HCT116 (cell line): ENCODE data around the gene EGFL7. TPM values are rescaled to one million over a fixed set of nuclear protein-coding genes. Genes with fewer than 3 reads are reported as not detected.

Experiments
- ATAC-seq: fragments of 200-7000 bp; cut with Tn5 transposase; 2 replicates; pipeline ENCODE4 v1.9.1; 2020; ENCODE audit warnings: mild to moderate bottlenecking, moderate library complexity
- BruUV-seq: library from RNA; stranded (reverse); fragments of 400-500 nt; replicated peaks from 2 replicates; lab custom pipeline; 2021; lab: Mats Ljungman, UMichigan
- CTCF ChIA-PET: fragments of 300-600 bp; sonication (Branson Sonifier 250); formaldehyde crosslinking; loops from one replicate; lab custom pipeline; 2021; ENCODE audit warnings: antibody characterized with exemption; lab: Charles Lee
- POLR2A ChIA-PET: fragments of 300-600, 350-600 bp; sonication (Branson Sonifier 250); formaldehyde crosslinking; loops from one replicate; lab custom pipeline; 2021; ENCODE audit warnings: antibody characterized with exemption; lab: Charles Lee
- RAD21 ChIA-PET, 2 experiments: fragments of 300-600 bp; sonication (Branson Sonifier 250); formaldehyde crosslinking; loops; one replicate each; lab custom pipeline; 2023; ENCODE audit warnings: low total read pairs in 2 of 2; ENCODE audit not compliant: uncharacterized antibody in 2 of 2, unreplicated experiment in 2 of 2, low non-redundant PET in 1 of 2; lab: Charles Lee
- DNase-seq: peaks from one replicate; pipeline ENCODE4 v3.0.0-alpha.2; 2010; ENCODE audit warnings: low read depth, low spot score
- H2AFZ ChIP-seq: fragments of 200-600 bp; shearing (Covaris generic), sonication (generic); 2 replicates; pipeline ENCODE4 v1.6.1; 2017; ENCODE audit warnings: low read depth, mixed run types, mixed read lengths, antibody characterized with exemption, low read length; ENCODE audit not compliant: poor library complexity, severe bottlenecking
- H3K27ac ChIP-seq: 2 replicates; pipeline ENCODE4 v1.5.1; 2012; ENCODE audit warnings: low read depth, low read length
- H3K27me3 ChIP-seq: fragments of 200-600 bp; sonication (generic); 2 replicates; pipeline ENCODE4 v1.6.1; 2016; ENCODE audit warnings: mixed run types, low read length, mixed read lengths; ENCODE audit not compliant: insufficient read depth
- H3K36me3 ChIP-seq, 2 experiments: fragments of 200-500 bp in 1 of 2; fragments of 200-600 bp in 1 of 2; sonication (Bioruptor generic) in 1 of 2; sonication (generic) in 1 of 2; 2 replicates each; pipeline versions ENCODE4 v1.5.1 to v1.6.1; 2014 to 2016; ENCODE audit warnings: low read length in 2 of 2, inconsistent platforms in 1 of 2, mixed read lengths in 1 of 2, mixed run types in 1 of 2; ENCODE audit not compliant: insufficient read depth in 2 of 2, control insufficient read depth in 1 of 2
- H3K4me1 ChIP-seq, 2 experiments: fragments of 200-600 bp in 1 of 2; sonication (generic) in 1 of 2; 2 replicates each; pipeline versions ENCODE4 v1.5.1 to v1.6.1; 2012 to 2017; ENCODE audit warnings: low read length in 2 of 2, inconsistent platforms in 1 of 2, mild to moderate bottlenecking in 1 of 2, mixed read lengths in 1 of 2, mixed run types in 1 of 2, moderate library complexity in 1 of 2; ENCODE audit not compliant: insufficient read depth in 2 of 2, control insufficient read depth in 1 of 2
- H3K4me2 ChIP-seq: fragments of 200-600 bp; sonication (generic); 2 replicates; pipeline ENCODE4 v1.6.1; 2017; ENCODE audit warnings: mixed run types, low read length, mixed read lengths
- H3K4me3 ChIP-seq, 2 experiments: fragments of 200-600 bp in 1 of 2; sonication (generic) in 1 of 2; replicated peaks in 1 of 2; 2 replicates each; pipeline ENCODE4 v1.5.1; 2011 to 2016; ENCODE audit warnings: low read length in 2 of 2, control low read depth in 1 of 2, low read depth in 1 of 2, mild to moderate bottlenecking in 1 of 2, mixed read lengths in 1 of 2, mixed run types in 1 of 2
- H3K79me2 ChIP-seq: fragments of 200-600 bp; sonication (generic); 2 replicates; pipeline ENCODE4 v1.6.1; 2017; ENCODE audit warnings: mild to moderate bottlenecking, mixed run types, low read length, moderate library complexity, mixed read lengths; ENCODE audit not compliant: insufficient read depth
- H3K9ac ChIP-seq: fragments of 200-600 bp; sonication (generic); 2 replicates; pipeline ENCODE4 v1.6.1; 2016; ENCODE audit warnings: low read length, mixed read lengths
- H3K9me2 ChIP-seq: fragments of 200-600 bp; sonication (generic), shearing (Covaris generic); 2 replicates; pipeline ENCODE4 v1.6.1; 2017; ENCODE audit warnings: mixed run types, mild to moderate bottlenecking, moderate library complexity; ENCODE audit not compliant: insufficient read depth
- H3K9me3 ChIP-seq, 2 experiments: fragments of 200-500 bp in 1 of 2; fragments of 200-600 bp in 1 of 2; sonication (Bioruptor generic) in 1 of 2; sonication (generic) in 1 of 2; 2 replicates each; pipeline ENCODE4 v1.6.1; 2014 to 2017; ENCODE audit warnings: low read length in 2 of 2, mixed read lengths in 2 of 2, inconsistent platforms in 1 of 2, low read depth in 1 of 2, mild to moderate bottlenecking in 1 of 2, mixed run types in 1 of 2, moderate library complexity in 1 of 2; ENCODE audit not compliant: control insufficient read depth in 1 of 2, insufficient read depth in 1 of 2
- H4K20me1 ChIP-seq: fragments of 200-600 bp; sonication (generic), shearing (Covaris generic); 2 replicates; pipeline ENCODE4 v1.6.1; 2017; ENCODE audit warnings: mixed run types, mild to moderate bottlenecking, moderate library complexity; ENCODE audit not compliant: insufficient read depth
- EGR1 ChIP-seq: IDR thresholded peaks from 2 replicates; pipeline ENCODE4 v1.6.1; 2012; ENCODE audit warnings: low read depth
- EZH2 ChIP-seq: fragments of 200-600 bp; sonication (generic); IDR thresholded peaks from 2 replicates; pipeline ENCODE4 v1.6.1; 2017; ENCODE audit warnings: antibody characterized with exemption, mixed run types
- ZFX ChIP-seq: fragments of 450-650 bp; IDR thresholded peaks from 2 replicates; pipeline ENCODE4 v1.6.1; 2017
- intact Hi-C: fragments of 100-400 bp; cut with micrococcal nuclease; formaldehyde crosslinking; loops from 2 replicates; pipeline ENCODE4 v1.10.0; 2022
- total RNA-seq: library from RNA; stranded (reverse); gene quantifications from one replicate; pipeline ENCODE4 v1.2.1, GENCODE V29; 2021; ENCODE audit not compliant: unreplicated experiment
- TF ChIP-seq, protein P1 (sequence below): IDR thresholded peaks from 2 replicates; pipeline ENCODE4 v1.6.1; 2012

Gene EGFL7
- total RNA-seq, 1 experiment from 2014 or later = 82.0 TPM

DNA sequence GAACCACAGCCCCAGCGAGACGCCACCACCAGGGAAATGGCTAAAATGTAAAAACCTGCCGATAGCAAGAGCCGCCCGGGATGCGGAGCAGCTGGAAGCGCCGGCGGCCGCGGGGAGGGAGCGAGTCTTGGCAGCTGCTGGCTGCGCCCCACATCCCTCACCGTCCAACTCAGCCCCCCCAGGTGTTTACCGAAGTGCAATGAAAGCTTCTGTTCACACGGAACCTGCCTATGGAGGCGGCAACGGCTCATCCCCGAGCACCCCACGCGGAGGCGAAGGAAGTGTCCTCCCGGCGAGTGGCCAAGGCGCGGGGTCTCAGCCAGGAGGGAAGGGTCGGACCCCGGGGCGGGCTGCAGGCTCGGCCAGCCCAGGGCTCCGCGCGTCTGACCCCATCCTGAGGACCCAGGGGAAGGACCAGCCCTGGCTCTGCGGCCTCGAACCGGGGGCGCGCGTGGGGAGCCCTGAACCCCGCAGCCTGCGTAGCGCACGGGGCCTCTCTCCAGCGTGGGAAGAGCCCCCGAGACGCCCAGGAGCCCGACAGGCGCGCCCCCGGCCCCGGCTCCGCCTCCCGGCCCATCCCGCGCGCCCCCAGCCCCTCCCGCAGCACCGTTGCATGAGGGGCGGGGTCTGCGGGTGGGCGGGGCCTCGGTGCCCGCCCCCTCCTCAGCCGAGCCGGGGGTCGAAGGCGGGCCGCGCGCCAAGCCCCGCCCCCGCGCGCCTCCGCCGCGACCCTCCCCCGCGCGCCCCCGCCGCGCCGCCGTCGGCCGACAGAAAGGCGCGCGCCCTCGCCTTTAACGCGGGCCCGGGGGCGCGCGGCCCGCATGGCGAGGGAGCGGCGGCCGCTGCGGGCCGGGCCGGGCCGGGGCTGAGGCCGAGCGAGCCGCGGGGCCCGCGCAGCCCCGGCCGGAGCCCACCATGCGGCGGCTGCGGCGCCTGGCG is 49.3 kb downstream of the EGFL7 start, which contains the start of gene DIPK1B:
TSS of gene DIPK1B (plus strand) at position 822 of the 939 bp plus-strand sequence. CDS start at position 916, 94 bp downstream.
- RAD21 ChIA-PET = no interaction called here
- no peak for TF ChIP-seq EZH2
- TF ChIP-seq, protein P1, sequence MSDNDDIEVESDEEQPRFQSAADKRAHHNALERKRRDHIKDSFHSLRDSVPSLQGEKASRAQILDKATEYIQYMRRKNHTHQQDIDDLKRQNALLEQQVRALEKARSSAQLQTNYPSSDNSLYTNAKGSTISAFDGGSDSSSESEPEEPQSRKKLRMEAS = peak; percentile 5; the same call in 1 of the 2 replicates
- no peaks in the 10 kb centered on the region for H3K9me2 ChIP-seq
- no peaks in the 10 kb centered on the region for H3K27me3 ChIP-seq
- H4K20me1 ChIP-seq = no peaks in the 10 kb centered on the region
- peak within 1 kb of the TSS; percentile 82 for H3K4me2 ChIP-seq
- no peak within 1 kb of the TSS for H2AFZ ChIP-seq
- H3K79me2 ChIP-seq = no peaks in the 10 kb centered on the region; the same call in 1 of the 2 replicates
- no peaks in the 10 kb centered on the region for H3K9me3 ChIP-seq
- H3K27ac ChIP-seq = peak within 1 kb of the TSS; percentile 74
- POLR2A ChIA-PET = no interaction called here
- H3K36me3 ChIP-seq = no peaks in the 10 kb centered on the region
- intact Hi-C loops = no loop called here
- ATAC-seq = peak; percentile 56
- H3K4me3 ChIP-seq = peak within 1 kb of the TSS; percentile 56 to 64
- CTCF ChIA-PET = no interaction called here
- DNase-seq = no peak
- BruUV-seq = no TSS peak
- H3K4me1 ChIP-seq = peaks cover 15 to 29% of the 10 kb centered on the region in 2 experiments
- H3K9ac ChIP-seq = peak within 1 kb of the TSS; percentile 69

DNA sequence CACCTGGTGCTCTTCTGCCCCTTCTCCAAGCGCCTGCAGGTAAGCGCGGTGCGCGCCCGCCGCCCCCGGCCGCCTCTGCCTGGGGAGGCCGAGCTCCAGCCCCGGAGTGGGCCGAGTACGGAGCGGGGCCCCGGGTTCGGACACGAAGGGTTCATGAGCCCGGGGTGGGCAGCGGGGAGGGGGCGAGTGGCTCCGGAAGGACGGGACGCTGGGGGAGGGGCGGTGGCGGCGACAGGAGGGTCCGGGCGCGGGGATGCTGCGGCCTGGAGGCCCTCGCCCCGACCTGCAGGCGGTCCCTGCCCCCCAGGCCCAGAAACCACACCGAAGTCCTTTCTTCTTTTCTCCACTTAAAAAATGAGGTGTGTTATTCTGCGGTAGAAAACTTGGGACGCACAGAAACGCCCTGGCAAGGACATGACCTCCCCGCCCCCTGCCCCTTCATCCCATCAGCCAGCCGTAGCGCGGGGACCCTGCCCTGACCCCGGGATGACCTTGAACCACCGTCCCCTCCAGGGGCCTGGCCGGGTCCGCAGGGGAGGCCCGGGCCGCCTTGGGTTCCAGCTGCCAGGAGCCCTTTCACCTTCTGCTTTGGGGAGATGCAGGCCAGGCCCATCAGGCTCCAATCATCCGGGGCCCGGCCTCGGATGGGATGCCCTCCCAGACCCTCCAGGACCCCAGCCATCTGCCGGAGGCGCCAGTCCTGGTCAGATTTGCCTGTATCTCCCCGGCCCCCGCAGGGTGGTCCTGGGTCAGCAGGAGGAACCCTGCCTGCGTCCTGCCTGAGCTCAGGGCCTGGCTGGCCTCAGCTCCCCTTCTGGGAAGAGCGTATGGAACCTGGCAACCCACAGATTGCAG is 50.2 kb downstream of the EGFL7 start:
- Histone ChIP-seq H3K4me2 (peak overlapping the region; percentile 78), H4K20me1 (no peaks in the 10 kb centered on the region), H3K36me3 (no peaks in the 10 kb centered on the region; a peak in 1 of 4 replicates), H3K27me3 (no peaks in the 10 kb centered on the region), H2AFZ (no peak overlapping the region), H3K9ac (peak overlapping the region; percentile 69), H3K4me3 (peak overlapping the region; percentile 56 to 64), H3K27ac (peak overlapping the region; percentile 64; the same call in 1 of the 2 replicates), H3K9me2 (no peaks in the 10 kb centered on the region), H3K79me2 (no peaks in the 10 kb centered on the region; the same call in 1 of the 2 replicates), H3K4me1 (peaks cover 15 to 27% of the 10 kb centered on the region in 2 experiments), H3K9me3 (no peaks in the 10 kb centered on the region)
- ChIA-PET CTCF (interaction anchor here (1.4 kb wide), 1 partner anchor 16 kb away, joined by 3 read pairs; no protein-coding TSS in a partner anchor), RAD21 (no interaction called here), POLR2A (interaction anchor here (1.7 kb wide), 1 partner anchor 15 kb away, joined by 4 read pairs; no protein-coding TSS in a partner anchor)
- BruUV-seq = TSS peak; percentile 45
- intact Hi-C loops = no loop called here
- TF ChIP-seq EGR1 = no peak
- peak; percentile 46; the same call in 1 of the 2 replicates for TF ChIP-seq ZFX
- ATAC-seq (no peak; the same call in 1 of the 2 replicates), DNase-seq (no peak)
